ENCODE results near the gene CPT1B. TPM values are rescaled to one million over a fixed set of nuclear protein-coding genes. Genes with fewer than 3 reads are reported as not detected.
"Not testable (repeated sequence)": the region's sequence is repeated elsewhere in the genome, so short reads cannot be mapped to it uniquely, and the experiment has no call there.

CPT1B gene
- total and polyA plus RNA-seq, 10 of the 15 experiments (the other 5 are each of a cell fraction or from before 2014, with no cell fraction given): 3.5 to 54.0 (median 21.7) TPM

- TF ChIP-seq USF1 (IDR thresholded peaks at IDR 0.05; ENCODE audit: borderline replicate concordance, extremely low read length, insufficient read depth, low read depth, low read length) (no peak), SUZ12 (IDR thresholded peaks at IDR 0.05; ENCODE audit: unreplicated experiment) (no peak), RELA (IDR thresholded peaks at IDR 0.05; ENCODE audit: borderline replicate concordance, partially characterized antibody) (no peak), CHD4 (IDR thresholded peaks at IDR 0.05) (no peak)
Measured at GRCh38 chr22:50608996-50609395, 30.8 kb upstream of the CPT1B start (continued).

GRCh38 chr22:50608058-50608840, 30.0 kb upstream of the CPT1B start:
- WGBS (ENCODE audit: insufficient coverage, insufficient replicate concordance, low lambda C conversion rate, missing lambda C conversion rate): 55% methylated on average over 31 of the region's 39 CpGs
- in situ Hi-C loops (cut with MboI); ATAC-seq; intact Hi-C loops (cut with micrococcal nuclease; ENCODE audit: unreplicated experiment); H3K4me1 ChIP-seq (ENCODE audit: control insufficient read depth, insufficient read depth, low read length); H3K79me2 ChIP-seq (ENCODE audit: control insufficient read depth, insufficient read depth, low read length); H3K9me3 ChIP-seq (replicated peaks; ENCODE audit: control insufficient read depth, insufficient read depth, low read length); POLR2A ChIA-PET; H3K9ac ChIP-seq (ENCODE audit: control insufficient read depth, insufficient read depth, low read length); SMC1A ChIA-PET (ENCODE audit: uncharacterized antibody, unreplicated experiment); DNase-seq (ENCODE audit: low read depth, low spot score); RAD21 ChIA-PET (ENCODE audit: unreplicated experiment); H4K20me1 ChIP-seq (ENCODE audit: control insufficient read depth, insufficient read depth); FAIRE-seq; H3K4me3 ChIP-seq; H2AFZ ChIP-seq (ENCODE audit: control insufficient read depth, low read depth, low read length); H3K27me3 ChIP-seq (replicated peaks in 1 of 2; ENCODE audit: control insufficient read depth in 2 of 2, insufficient read depth in 2 of 2, low read length in 1 of 2); H3K27ac ChIP-seq (ENCODE audit: control insufficient read depth, insufficient read depth); H3K36me3 ChIP-seq (ENCODE audit: control insufficient read depth in 2 of 2, insufficient read depth in 2 of 2, low read length in 1 of 2); BruUV-seq (replicated peaks); H3K4me2 ChIP-seq (ENCODE audit: control insufficient read depth, insufficient read depth): not testable (repeated sequence)
- CTCF ChIA-PET: interaction anchor here (0.9 kb wide), 1 partner anchor 12 kb away, joined by 5 read pairs; no protein-coding TSS in a partner anchor
